NB4 (cell line): ENCODE data around the gene KDM5B.

Experiments used
- CTCF ChIP-seq: IDR thresholded peaks from one replicate; pipeline ENCODE4 v1.5.1; 2012; ENCODE audit warnings: low read depth, low read length
- POLR2A ChIP-seq: IDR thresholded peaks from 2 replicates; pipeline ENCODE4 v1.6.1; 2011; ENCODE audit warnings: mild to moderate bottlenecking; ENCODE audit not compliant: insufficient read length; ENCODE audit errors: extremely low read depth

- TF ChIP-seq POLR2A, result no peak
- TF ChIP-seq CTCF, result no peak
Observed at GRCh38 chr1:202733251-202733650, 75.0 kb downstream of the KDM5B start.
